ENCODE data around the gene TOM1. TPM values are rescaled to one million over a fixed set of nuclear protein-coding genes. Genes with fewer than 3 reads are reported as not detected.

Gene TOM1
- total RNA-seq, 2 experiments from 2014 or later: 16.2 to 20.0 TPM

- Mint-ChIP-seq H3K36me3 (ENCODE audit: low read depth) (peaks cover 57% of the 10 kb centered on the region), H3K9me3 (no peaks in the 10 kb centered on the region), H3K4me3 (no peak overlapping the region), H3K27me3 (no peaks in the 10 kb centered on the region), H3K4me1 (ENCODE audit: low read depth) (peaks cover 27% of the 10 kb centered on the region), H3K27ac (no peak overlapping the region)
- intact Hi-C loops (cut with micrococcal nuclease): no loop called here
- ATAC-seq: no peak
- TF ChIP-seq CTCF (IDR thresholded peaks at IDR 0.05): no peak
- ChIA-PET CTCF (interaction anchor here (1.7 kb wide), 1 partner anchor 12 kb away, joined by 4 read pairs; no protein-coding TSS in a partner anchor), POLR2A (interaction anchor here (1.1 to 2.5 kb wide), 2 partner anchors 11 to 30 kb away, joined by 4 to 15 read pairs; partner anchors contain the start of genes HMGXB4 and TOM1)
- no peak for DNase-seq
Measured at GRCh38 chr22:35269630-35270029, 30.1 kb upstream of the TOM1 start.

DNA sequence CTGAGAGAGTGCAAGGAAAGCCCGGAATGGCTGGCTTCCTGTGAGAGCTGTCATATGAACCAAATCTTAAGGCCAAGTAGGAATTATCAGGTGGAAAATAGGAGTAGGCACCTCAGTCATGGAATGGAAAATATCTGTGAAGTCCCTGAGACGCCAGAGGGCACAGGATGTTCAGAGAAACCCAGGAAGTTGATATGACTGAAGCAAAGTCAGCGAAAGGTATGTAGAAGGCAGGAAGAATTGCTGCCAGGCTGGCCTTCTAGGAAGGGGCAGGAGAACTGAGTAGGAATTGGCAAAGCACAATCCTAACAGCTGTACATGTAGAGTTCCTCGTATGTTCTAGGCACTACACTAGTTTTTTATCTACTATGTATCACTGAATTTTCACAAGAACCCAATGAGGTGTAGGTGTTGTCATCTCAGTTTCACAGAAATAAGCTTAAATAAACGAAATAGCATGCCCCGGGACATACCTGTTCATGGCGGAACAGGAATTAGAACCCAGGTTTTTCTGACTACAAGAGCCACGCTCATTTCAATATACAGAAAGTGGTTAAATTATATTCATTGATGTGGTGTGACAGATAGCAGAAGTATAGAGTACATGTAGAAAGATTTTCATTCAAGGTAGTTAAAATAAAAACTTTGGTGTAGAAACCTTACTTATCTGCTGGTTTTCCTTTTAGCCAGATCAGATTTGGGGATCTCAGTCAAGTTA is 25.4 kb upstream of the TOM1 start:
- Mint-ChIP-seq H3K36me3 (ENCODE audit: low read depth) (peaks cover 43% of the 10 kb centered on the region), H3K4me3 (no peak overlapping the region), H3K27me3 (no peaks in the 10 kb centered on the region), H3K9me3 (no peaks in the 10 kb centered on the region), H3K4me1 (ENCODE audit: low read depth) (peaks cover 29% of the 10 kb centered on the region), H3K27ac (peak overlapping the region; percentile 60)
- DNase-seq: no peak
- CTCF ChIA-PET: interaction anchor here (1.0 kb wide), 1 partner anchor 16 kb away, joined by 3 read pairs; no protein-coding TSS in a partner anchor
- no peak for ATAC-seq
- no peak for TF ChIP-seq CTCF (IDR thresholded peaks at IDR 0.05)
- intact Hi-C loops (cut with micrococcal nuclease): no loop called here
- POLR2A ChIA-PET: interaction anchor here (1.2 to 2.8 kb wide), 2 partner anchors 17 to 26 kb away, joined by 3 to 8 read pairs; partner anchors contain the start of gene HMGXB4

DNA sequence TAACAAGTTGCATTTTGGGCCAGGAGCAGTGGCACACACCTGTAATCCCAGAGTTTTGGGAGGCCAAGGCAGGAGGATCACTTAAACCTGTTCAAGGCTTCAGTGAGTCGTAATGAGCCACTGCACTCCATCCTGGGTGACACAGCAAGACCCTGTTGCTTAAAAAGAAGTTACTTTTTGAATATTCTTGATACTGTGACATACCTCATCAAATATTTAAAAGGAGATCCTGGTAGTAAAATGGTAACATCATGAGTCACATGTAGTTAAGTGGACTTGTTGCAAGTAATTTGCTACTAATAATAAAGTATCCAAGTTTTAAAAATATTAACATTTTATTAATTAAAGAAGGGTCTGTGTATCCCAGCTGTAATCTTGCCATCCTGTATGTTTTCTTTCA is 24.1 kb upstream of the TOM1 start:
- ChIA-PET CTCF (no interaction called here), POLR2A (no interaction called here)
- intact Hi-C loops (cut with micrococcal nuclease): no loop called here
- H3K27ac Mint-ChIP-seq: no peak overlapping the region
- no peak overlapping the region for H3K4me3 Mint-ChIP-seq
- peaks cover 43% of the 10 kb centered on the region for H3K36me3 Mint-ChIP-seq (ENCODE audit: low read depth)
- H3K4me1 Mint-ChIP-seq (ENCODE audit: low read depth): peaks cover 31% of the 10 kb centered on the region
- no peak for DNase-seq
- no peaks in the 10 kb centered on the region for H3K9me3 Mint-ChIP-seq
- no peak for TF ChIP-seq CTCF (IDR thresholded peaks at IDR 0.05)
- no peaks in the 10 kb centered on the region for H3K27me3 Mint-ChIP-seq
- ATAC-seq: no peak

DNA sequence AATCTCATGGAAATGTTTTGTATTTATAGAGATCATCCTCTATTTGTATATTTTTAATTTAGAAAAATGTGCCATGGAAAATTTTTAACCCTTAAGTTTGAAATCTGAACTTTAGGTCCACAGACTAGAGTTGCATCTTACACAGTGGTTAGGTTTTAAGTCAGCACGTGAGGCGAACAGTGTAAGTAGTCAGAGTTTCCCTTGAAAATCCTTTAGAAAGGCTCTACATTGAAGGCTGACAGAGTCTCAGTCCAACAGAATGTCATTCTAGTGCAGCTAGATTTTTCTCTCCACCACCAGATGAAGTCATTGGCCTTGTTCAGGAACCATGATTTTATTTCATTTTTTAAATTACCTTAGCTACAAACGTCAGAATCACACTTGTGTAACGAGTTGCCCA is 23.7 kb upstream of the TOM1 start:
- Mint-ChIP-seq H3K4me3 (no peak overlapping the region), H3K4me1 (ENCODE audit: low read depth) (peaks cover 32% of the 10 kb centered on the region), H3K27ac (no peak overlapping the region), H3K9me3 (no peaks in the 10 kb centered on the region), H3K27me3 (no peaks in the 10 kb centered on the region), H3K36me3 (ENCODE audit: low read depth) (peaks cover 44% of the 10 kb centered on the region)
- POLR2A ChIA-PET: interaction anchor here (1.6 kb wide), 1 partner anchor 18 kb away, joined by 5 read pairs; no protein-coding TSS in a partner anchor
- intact Hi-C loops (cut with micrococcal nuclease): no loop called here
- CTCF ChIA-PET: no interaction called here
- ATAC-seq (no peak), DNase-seq (no peak)
- TF ChIP-seq CTCF (IDR thresholded peaks at IDR 0.05): no peak

- H3K36me3 Mint-ChIP-seq (ENCODE audit: low read depth): peaks cover 47% of the 10 kb centered on the region
- no peak overlapping the region for H3K4me3 Mint-ChIP-seq
- peaks cover 6% of the 10 kb centered on the region for H3K4me1 Mint-ChIP-seq (ENCODE audit: low read depth)
- ChIA-PET POLR2A (no interaction called here), CTCF (no interaction called here)
- TF ChIP-seq CTCF (IDR thresholded peaks at IDR 0.05): no peak
- ATAC-seq (peak; percentile 87), DNase-seq (peak; percentile 33)
- no peak overlapping the region for H3K27ac Mint-ChIP-seq
- no peaks in the 10 kb centered on the region for H3K27me3 Mint-ChIP-seq
- no peaks in the 10 kb centered on the region for H3K9me3 Mint-ChIP-seq
- intact Hi-C loops (cut with micrococcal nuclease): no loop called here
Measured at GRCh38 chr22:35288116-35288515, 11.6 kb upstream of the TOM1 start.

Measured in activated CD8-positive, alpha-beta T cell treated with anti-CD3 and anti-CD28 coated beads for 36 hours (primary cell).